ENCODE data around the gene NEU2. TPM values are rescaled to one million over a fixed set of nuclear protein-coding genes. Genes with fewer than 3 reads are reported as not detected.
"Not testable (repeated sequence)": the region's sequence is repeated elsewhere in the genome, so short reads cannot be mapped to it uniquely, and the experiment has no call there.

The NEU2 gene
- polyA plus RNA-seq, 3 donors = not detected

DNA sequence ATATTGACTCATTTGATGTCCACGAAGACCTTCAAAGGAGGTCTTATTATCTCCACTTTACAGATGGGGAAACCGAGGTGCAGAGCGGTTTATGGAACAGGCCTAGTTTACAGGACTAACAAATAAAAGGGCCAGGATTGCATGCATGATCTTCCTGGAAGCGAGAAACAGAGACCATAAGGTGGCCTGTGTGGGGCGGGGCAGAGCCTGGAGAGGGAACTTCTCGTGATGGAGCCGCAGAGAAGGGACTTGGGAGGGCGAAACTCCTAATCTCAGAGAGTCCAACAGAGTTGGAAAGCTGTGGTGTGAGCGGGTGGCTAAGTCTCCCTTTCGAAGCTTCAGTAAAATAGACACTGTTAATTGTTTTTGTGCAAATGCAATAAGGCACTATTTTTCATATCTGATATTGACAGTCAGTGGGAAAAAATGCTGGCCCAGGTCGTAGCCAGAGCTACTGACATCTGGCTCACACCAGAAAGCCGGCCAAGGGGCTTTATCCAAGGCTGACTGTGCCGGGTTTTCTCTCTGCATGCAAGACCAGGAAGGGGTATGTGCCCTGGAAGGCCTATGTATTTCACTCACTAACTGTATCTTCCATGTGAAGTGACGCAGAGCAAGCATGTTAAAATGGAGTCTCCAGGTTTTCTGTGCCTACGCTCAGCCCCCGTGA, 32.2 kb downstream of the NEU2 start:
- no peak for DNase-seq
- Mint-ChIP-seq H3K27ac (peak overlapping the region; percentile 46 to 86 (median 78)), H3K36me3 (peaks cover 19 to 32% of the 10 kb centered on the region in 2 donors), H3K4me1 (peaks cover 62% of the 10 kb centered on the region), H3K27me3 (ENCODE audit: low read depth in 3 of 3) (peaks cover 0 to 3% (median 0%) of the 10 kb centered on the region in 3 donors), H3K9me3 (peaks cover 0 to 5% (median 0%) of the 10 kb centered on the region in 7 donors), H3K4me3 (peak overlapping the region; percentile 28 to 35)
- TF ChIP-seq, protein P1, sequence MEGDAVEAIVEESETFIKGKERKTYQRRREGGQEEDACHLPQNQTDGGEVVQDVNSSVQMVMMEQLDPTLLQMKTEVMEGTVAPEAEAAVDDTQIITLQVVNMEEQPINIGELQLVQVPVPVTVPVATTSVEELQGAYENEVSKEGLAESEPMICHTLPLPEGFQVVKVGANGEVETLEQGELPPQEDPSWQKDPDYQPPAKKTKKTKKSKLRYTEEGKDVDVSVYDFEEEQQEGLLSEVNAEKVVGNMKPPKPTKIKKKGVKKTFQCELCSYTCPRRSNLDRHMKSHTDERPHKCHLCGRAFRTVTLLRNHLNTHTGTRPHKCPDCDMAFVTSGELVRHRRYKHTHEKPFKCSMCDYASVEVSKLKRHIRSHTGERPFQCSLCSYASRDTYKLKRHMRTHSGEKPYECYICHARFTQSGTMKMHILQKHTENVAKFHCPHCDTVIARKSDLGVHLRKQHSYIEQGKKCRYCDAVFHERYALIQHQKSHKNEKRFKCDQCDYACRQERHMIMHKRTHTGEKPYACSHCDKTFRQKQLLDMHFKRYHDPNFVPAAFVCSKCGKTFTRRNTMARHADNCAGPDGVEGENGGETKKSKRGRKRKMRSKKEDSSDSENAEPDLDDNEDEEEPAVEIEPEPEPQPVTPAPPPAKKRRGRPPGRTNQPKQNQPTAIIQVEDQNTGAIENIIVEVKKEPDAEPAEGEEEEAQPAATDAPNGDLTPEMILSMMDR (IDR thresholded peaks at IDR 0.05) = no peak
- Histone ChIP-seq H3K79me2 (ENCODE audit: insufficient read depth, low read length) (peaks cover 98% of the 10 kb centered on the region), H4K20me1 (ENCODE audit: insufficient read depth, low read length) (peaks cover 90% of the 10 kb centered on the region), H3K4me2 (replicated peaks; ENCODE audit: extremely low read depth, low read length, poor library complexity, severe bottlenecking) (peak overlapping the region; percentile 84), H3K27me3 (ENCODE audit: control insufficient read depth in 2 of 2, insufficient read depth in 2 of 2, low read length in 2 of 2) (no peaks in the 10 kb centered on the region), H3K9ac (ENCODE audit: insufficient read depth, low read length, poor library complexity, severe bottlenecking) (peak overlapping the region; percentile 32), H3K36me3 (replicated peaks in 1 of 2; ENCODE audit: control insufficient read depth in 1 of 2, insufficient read depth in 2 of 2, low read length in 2 of 2) (peaks cover 17 to 32% of the 10 kb centered on the region in 2 donors), H3K4me1 (ENCODE audit: control insufficient read depth in 1 of 2, insufficient read depth in 2 of 2, low read length in 2 of 2) (peaks cover 57 to 78% of the 10 kb centered on the region in 2 donors), H3K9me3 (replicated peaks in 1 of 2; ENCODE audit: control insufficient read depth in 1 of 2, insufficient read depth in 1 of 2, low read length in 2 of 2) (no peaks in the 10 kb centered on the region), H3K4me3 (replicated peaks in 1 of 3; ENCODE audit: low read depth in 2 of 3, low read length in 3 of 3) (peak overlapping the region in 1 of 3 experiments; percentile 99), H3K27ac (ENCODE audit: low read depth in 1 of 2, low read length in 2 of 2) (peak overlapping the region; percentile 80 to 99), H2AFZ (ENCODE audit: insufficient read depth, low read depth, low read length, poor library complexity, severe bottlenecking) (no peak overlapping the region)
- 29% methylated on average over 9 of the region's 16 CpGs for WGBS (ENCODE audit: insufficient coverage)
- intact Hi-C loops (cut with micrococcal nuclease) = loop anchor here (5.0 kb wide), 2 partner anchors 33 to 178 kb away; no protein-coding TSS in a partner anchor

DNA sequence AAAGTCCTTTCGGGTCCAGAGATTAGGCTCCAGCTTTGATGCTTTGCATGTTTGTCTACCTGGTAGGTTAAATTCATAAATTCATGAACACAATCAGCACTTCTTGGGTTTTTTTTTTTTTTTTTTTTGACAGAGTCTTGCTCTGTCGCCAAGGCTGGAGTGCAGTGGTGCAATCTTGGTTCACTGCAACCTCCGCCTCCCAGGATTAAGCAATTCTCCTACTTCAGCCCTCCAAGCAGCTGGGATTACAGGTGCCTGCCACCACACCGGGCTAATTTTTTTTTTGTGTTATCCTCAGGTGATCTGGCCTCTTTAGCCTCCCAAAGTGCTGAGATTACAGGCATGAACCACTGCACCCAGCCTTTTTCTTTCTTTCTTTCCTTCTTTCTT, 32.7 kb downstream of the NEU2 start:
- H3K4me2 ChIP-seq (replicated peaks; ENCODE audit: extremely low read depth, low read length, poor library complexity, severe bottlenecking) = peak overlapping the region; percentile 84
- peak overlapping the region; percentile 80 to 99 for H3K27ac ChIP-seq (ENCODE audit: low read depth in 1 of 2, low read length in 2 of 2)
- Mint-ChIP-seq H3K4me1 (peaks cover 61% of the 10 kb centered on the region), H3K27ac (peak overlapping the region in 6 of 7 donors; percentile 65 to 86 (median 79)), H3K36me3 (peaks cover 22 to 36% of the 10 kb centered on the region in 2 donors)
- H3K27me3 ChIP-seq (ENCODE audit: control insufficient read depth in 2 of 2, insufficient read depth in 2 of 2, low read length in 2 of 2); H2AFZ ChIP-seq (ENCODE audit: insufficient read depth, low read depth, low read length, poor library complexity, severe bottlenecking); H3K9ac ChIP-seq (ENCODE audit: insufficient read depth, low read length, poor library complexity, severe bottlenecking); H3K27me3 Mint-ChIP-seq (ENCODE audit: low read depth in 3 of 3); DNase-seq; H3K9me3 ChIP-seq (replicated peaks in 1 of 2; ENCODE audit: control insufficient read depth in 1 of 2, insufficient read depth in 1 of 2, low read length in 2 of 2); H3K9me3 Mint-ChIP-seq; H3K4me3 Mint-ChIP-seq; intact Hi-C loops (cut with micrococcal nuclease): not testable (repeated sequence)
- H3K4me1 ChIP-seq (ENCODE audit: control insufficient read depth in 1 of 2, insufficient read depth in 2 of 2, low read length in 2 of 2) = peaks cover 53 to 76% of the 10 kb centered on the region in 2 donors
- H3K36me3 ChIP-seq (replicated peaks in 1 of 2; ENCODE audit: control insufficient read depth in 1 of 2, insufficient read depth in 2 of 2, low read length in 2 of 2) = peaks cover 17 to 32% of the 10 kb centered on the region in 2 donors
- WGBS (ENCODE audit: insufficient coverage) = 0% methylated on average over 1 of the region's 4 CpGs
- peak overlapping the region in 1 of 3 experiments; percentile 99 for H3K4me3 ChIP-seq (replicated peaks in 1 of 3; ENCODE audit: low read depth in 2 of 3, low read length in 3 of 3)
- peaks cover 100% of the 10 kb centered on the region for H3K79me2 ChIP-seq (ENCODE audit: insufficient read depth, low read length)
- peaks cover 95% of the 10 kb centered on the region for H4K20me1 ChIP-seq (ENCODE audit: insufficient read depth, low read length)

Measured in CD14-positive monocyte (primary cell).